Measurements from ENCODE around the gene GOLM1.

GOLM1 gene

DNA sequence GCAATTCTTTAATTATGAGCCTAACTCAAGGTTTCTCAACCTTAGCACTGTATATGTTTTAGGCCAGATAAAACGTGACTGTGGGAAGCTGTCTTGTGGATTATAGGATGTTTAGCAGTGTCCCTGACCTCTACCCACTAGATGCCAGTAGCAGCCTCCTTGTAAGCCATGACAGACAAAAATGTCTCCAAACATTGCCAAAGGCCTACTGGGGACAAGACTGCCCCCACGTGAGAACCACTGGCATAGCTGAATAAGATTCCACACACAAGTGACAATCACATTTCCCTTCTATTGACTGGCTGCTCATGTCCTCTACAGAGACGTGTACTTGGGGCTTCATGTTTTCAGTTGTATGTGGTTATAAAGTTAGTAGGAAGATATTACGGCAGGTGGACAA is 55.4 kb downstream of the GOLM1 start:
- no peak for FAIRE-seq

DNA sequence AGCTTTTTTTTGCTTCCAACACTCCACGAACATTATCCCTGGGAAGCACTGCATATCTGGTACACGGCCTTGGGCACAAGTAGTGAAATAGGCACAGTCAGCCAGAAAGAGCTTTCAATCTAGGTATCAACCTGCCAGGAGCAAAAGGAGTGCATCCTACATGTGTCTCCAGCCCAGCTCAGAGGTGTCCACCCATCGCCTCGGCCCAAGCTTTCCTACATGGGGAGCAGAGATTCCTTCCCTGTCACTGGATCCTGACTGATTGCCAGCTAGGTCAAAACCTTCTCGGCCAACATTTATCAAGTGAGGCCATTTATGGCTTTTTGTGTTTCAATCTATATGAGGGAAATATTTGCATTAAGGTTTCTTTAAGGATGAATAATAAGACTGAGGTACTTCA is 55.8 kb downstream of the GOLM1 start:
- FAIRE-seq, result no peak

- FAIRE-seq, result no peak
Observed at GRCh38 chr9:86042199-86042978, 57.0 kb downstream of the GOLM1 start.

GRCh38 chr9:86041311-86041741 is 58.0 kb downstream of the GOLM1 start:
- FAIRE-seq, result no peak

DNA sequence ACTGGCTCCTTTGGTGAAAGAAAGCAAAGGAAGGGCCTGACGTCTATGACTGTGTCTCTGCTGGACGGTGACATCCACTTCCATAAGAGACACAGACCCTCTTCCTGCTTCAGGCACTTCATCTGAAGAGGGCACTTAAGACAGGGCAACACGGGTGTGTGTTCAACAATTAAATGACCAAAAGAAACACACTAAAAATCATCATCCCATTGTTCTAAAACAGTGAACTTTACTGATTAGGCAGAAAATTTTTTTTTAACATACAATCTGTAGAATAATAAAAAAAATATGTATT is 58.5 kb downstream of the GOLM1 start:
- no peak for FAIRE-seq

GRCh38 chr9:86039991-86040860 is 59.1 kb downstream of the GOLM1 start:
- FAIRE-seq, result no peak

- no peak for FAIRE-seq
Observed at GRCh38 chr9:86036555-86036954, 62.8 kb downstream of the GOLM1 start.

DNA sequence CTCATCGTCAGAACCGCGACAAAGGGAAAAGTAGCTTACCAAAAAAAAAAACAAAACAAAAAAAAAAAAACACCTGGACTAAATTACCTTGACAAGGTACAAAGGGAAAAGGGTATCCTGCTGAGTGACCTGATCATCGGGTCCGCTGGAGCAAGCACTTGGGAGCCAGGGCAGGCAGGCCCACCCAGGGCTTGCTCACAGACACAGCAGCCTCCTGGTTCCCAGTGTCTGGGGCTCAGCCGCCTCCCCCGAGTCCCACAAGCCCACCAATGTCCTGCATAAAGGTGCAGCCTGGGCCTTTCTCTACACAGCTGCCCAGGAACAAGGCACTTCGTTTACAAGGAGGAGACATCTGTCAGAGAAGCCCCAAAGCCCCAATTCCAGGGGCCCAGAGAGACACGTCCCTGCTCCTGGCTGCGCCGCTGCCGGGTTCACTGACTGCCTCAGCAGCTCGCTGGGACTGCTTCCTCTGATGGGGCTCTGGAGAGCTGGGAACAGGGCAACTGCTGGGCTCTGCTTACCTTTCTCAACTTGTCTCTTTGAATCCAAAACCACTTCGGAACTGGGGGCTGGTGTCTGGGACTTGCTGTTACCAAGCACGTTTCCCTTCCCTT is 63.4 kb downstream of the GOLM1 start:
- no peak for FAIRE-seq

DNA sequence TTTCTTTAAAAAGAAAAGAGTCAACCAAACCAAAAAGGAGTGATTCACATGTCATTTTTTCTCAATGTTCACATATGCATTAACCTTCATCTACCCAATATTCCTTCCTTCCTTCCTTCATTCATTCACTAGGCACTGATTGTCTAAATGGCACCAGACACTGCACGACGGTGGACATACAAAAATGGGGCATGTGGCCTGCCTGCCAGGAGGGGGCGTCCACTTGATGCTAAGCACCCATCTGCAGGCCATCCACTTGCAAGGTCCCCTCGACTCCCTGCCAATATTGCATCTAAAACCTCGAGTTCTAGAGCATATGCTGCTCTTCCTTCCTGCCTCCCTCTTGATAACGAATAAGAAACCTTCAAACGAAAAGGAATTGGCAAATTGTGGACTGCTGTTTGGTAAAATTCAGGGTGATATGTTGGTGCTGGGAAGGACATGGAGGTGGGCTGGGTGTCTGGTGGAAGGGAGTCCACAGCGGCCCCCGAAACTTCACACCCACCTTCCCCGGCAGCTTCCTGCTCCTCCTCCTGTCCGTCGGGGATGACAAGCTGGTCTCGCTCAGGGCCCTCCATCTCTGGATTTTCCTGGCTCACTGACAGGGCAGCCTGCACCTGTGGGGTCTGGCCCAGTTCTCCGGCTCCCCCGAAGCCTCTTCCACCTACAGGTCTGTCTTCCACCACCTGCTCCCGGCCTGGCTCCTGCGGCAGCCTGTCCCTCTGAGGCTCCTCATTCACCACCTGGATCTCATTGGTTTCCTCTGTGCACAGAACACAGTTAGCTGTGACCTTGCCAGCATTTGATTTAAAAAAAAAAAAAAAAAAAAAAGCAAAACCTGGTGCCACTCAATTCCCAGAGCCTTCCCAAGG is 64.3 kb downstream of the GOLM1 start:
- FAIRE-seq, result no peak

DNA sequence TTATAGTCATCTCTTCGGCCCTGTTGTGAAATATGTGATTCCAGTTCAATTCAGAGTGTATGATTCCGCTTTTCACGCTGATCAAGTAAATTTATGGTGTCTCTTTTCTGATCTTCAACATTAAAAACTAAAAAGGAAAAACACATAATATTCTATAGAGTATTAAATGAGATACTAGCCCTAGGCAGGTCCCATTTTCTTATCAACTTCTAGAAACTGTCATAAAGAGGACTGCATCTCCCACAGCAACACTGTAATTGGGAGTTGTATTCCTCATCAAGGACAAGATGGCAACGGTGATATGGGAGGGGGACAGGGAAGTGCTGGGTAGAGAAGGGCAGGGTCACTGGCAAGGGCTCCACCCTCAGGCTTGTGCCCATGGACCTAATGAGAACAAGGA is 71.6 kb downstream of the GOLM1 start:
- FAIRE-seq, result no peak

GRCh38 chr9:86022687-86023266 is 76.6 kb downstream of the GOLM1 start:
- no peak for FAIRE-seq

DNA sequence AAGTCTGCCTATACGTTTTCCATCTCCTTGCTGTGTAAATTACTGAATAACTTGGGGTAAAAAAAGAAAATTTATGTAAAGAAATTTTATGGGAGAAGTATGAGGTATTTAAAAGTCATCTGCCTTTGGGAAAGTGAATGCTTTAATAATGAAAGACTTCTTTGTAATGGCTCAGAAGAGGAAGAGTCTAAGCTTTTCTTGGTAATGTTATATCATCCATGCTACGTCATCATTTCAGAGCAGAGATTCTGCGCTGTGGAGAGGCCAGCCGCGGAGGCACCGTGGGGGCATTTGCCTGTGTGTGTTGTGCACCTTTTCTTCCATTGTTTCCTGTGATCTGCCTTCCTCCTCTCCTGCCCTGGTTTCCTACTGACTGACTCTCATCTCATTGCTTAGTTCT is 78.2 kb downstream of the GOLM1 start:
- FAIRE-seq, result no peak

DNA sequence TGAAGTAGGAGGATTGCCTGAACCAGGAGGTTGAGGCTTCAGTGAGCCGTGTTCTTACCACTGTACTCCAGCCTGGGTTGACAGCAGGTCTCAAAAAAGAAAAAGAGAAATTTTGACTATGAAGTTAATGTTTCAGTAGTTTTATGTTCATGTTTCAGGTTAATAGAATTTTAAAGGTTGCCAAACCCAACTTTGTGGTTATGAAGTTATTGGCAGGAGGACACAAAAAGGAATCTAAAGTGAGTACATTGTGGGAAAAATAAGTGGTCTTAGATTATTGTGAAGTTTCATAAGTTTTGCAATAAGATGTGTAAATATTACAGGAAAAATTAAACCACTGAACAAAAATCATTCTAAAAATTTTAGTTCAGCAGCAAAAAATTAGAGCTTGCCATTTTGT is 78.6 kb downstream of the GOLM1 start:
- no peak for FAIRE-seq

DNA sequence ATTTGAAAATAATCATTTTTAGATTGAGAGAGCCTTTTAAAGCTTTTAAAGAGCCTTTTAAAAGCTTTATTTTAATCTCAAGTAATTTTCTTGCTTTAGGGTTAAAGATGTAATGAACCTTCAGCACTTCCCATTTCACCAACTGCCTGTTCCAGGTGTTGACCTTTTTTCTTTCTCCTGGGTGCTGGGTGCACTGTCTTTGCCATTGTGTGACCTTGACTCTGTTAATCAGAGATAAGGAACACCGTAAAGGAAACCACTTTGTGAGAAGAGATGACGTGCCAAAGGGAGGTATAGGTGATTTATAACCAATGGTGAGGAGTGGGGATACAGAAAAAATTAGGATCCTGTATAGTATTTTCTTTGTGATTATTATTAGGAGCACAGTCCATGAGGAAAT is 90.2 kb downstream of the GOLM1 start:
- FAIRE-seq, result no peak

GRCh38 chr9:86005253-86005775 is 94.0 kb downstream of the GOLM1 start:
- no peak for FAIRE-seq

DNA sequence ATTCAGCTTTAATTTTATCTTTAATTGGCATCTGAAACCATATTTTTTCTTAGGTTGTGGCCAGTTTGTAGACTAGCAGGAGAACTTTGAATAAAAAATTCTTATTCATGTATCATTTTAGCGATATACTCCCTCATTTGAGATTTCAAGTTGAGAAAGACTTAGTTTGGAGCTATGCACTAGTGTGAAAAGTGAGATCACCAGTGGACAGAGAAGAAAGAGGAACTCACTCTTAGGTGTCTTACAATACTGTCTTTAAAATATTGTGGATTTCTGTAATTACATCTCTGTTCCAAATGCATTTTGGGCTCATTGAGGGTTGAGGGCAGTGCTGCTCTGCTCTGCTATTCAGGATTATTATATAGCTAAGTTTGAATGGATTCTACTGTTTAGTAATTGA is 103.8 kb downstream of the GOLM1 start:
- FAIRE-seq, result no peak

DNA sequence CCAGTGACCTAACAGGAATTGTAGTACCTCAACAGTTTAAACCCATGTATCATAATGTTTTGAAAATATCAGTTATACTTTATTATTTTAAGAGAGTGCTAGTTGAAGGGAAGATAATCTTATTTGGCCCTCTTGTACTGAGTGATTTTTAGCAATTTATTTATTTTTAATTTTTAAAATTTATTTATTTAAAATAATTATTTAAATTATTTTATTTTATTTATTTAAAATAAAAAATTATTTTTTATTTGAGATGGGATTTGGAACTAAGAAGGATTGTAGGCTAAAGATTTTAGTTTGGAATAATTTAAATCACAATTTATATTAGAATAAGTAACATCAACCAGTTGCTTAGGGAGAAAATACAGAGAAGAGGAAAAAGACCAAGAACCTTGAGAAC is 104.3 kb downstream of the GOLM1 start:
- FAIRE-seq, result peak; percentile 82

DNA sequence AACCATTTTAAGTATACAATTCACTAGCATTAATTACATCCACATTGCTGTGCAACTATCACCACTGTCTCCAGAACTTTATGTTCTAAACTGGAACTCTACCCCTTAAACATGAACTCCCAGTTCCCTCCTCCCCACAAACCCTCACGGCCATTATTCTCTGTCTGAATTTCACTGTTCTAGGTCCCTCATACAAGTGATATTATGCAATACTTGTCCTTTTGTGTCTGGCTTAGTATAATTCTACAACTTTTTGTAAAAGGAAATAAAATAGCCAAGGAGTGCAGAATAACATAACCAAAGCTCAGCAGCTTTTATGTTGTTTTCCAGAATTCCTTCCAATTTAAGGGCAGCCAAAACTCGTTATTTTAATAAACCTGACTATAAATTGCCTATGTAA is 105.2 kb downstream of the GOLM1 start:
- FAIRE-seq, result no peak

DNA sequence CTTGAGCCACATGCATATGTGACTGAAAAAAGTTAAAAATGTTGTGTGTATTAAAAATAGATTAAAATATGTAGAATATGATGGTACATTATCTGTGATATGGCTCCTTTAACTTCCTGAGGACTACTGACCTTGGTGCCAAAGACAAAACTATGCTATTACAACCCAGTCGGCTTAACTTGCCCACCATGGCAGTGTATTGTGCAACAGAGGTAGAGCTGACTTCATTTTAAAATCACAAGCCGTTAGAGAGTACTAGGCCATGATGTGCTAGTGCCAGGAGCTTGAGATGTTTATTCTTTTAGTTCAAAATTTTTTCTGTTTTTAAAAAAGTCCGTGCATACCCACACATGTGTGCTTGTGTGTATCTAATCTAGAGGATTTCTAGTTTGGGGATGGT is 112.1 kb downstream of the GOLM1 start:
- FAIRE-seq, result no peak

DNA sequence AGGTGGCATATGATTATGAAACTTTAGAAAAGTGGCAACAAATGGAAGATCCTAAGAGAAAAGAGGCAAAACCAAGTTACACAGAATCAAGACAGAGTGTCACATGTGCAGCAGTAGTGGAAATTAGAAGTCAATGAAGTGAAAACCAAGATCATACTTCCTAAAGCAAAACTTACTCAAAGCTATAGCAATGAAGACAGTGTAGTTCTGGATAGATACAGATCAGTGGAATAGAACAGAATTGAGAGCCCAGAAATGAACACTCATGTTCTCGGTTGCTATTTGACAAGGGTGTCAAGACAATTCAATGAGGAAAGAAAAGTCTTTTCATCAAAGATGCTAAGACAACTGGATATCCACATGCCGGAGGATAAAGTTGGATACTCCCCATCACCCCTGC is 114.9 kb downstream of the GOLM1 start:
- FAIRE-seq, result no peak

DNA sequence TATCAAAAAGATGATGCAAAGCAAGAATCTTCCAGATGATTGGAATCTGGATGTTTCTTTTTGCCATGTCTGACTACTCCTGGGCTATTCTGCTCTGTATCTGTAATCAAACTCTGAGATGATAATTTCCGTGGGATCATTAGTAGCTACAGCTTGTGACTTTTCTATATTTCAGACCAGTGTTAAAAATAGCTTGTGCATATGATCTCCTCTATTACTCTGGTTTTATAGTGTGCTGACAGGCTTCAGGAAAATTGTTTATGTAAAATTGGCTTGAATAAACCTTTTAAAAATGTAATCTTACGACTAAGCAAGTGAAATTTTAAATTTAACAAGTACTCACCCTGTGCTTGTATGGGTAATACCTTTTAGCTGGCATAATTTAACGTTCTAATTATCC is 118.0 kb downstream of the GOLM1 start:
- FAIRE-seq, result no peak

DNA sequence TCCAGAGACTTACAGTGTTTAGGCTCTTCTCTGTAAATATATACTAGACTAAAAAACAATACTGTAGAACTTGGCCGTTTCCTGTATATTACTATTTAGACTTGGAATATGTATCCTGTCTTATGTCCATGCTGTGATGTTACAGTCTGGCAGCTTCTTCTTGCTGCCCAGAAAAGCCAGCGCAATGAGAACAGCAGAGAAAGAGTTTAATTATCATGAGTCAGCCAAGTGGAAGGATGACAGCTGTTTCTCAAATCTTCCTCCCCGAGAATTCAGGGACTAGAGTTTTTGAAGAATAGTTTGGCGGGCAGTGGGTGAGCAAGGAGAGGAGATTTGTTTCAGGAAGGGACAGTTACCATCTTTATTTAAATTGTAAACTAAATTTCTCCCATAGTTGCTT is 120.9 kb downstream of the GOLM1 start:
- FAIRE-seq, result no peak

Measured in TTC549 (cell line).